Right lobe of liver (tissue), 6 donors: Measurements from ENCODE around the gene AGPAT2. TPM values are rescaled to one million over a fixed set of nuclear protein-coding genes. Genes with fewer than 3 reads are reported as not detected.

Experiments used
- ATAC-seq, 4 donors: fragments of 200-7000 bp; cut with Tn5 transposase; one replicate each; pipeline ENCODE4 v1.9.1; 2020; ENCODE audit warnings: mild to moderate bottlenecking in 4 of 4, moderate library complexity in 4 of 4
- DNase-seq, 3 donors: peaks; one replicate each; pipeline ENCODE4 v3.0.0-alpha.2; 2020
- H3K27ac ChIP-seq, 3 donors: fragments of 200-600 bp; one replicate each; pipeline ENCODE4 v1.8.0; 2022
- H3K27me3 ChIP-seq, 2 donors: fragments of 200-600 bp; one replicate each; pipeline ENCODE4 v1.8.0; 2022
- H3K36me3 ChIP-seq, 4 donors: fragments of 200-600 bp; sonication (generic) in 1 of 4; one replicate each; pipeline versions ENCODE4 v1.5.1 to v1.8.0; 2017 to 2022; ENCODE audit warnings: control low read depth in 1 of 4
- H3K4me1 ChIP-seq, 4 donors: fragments of 200-600 bp; sonication (generic) in 1 of 4; one replicate each; pipeline versions ENCODE4 v1.5.1 to v1.8.0; 2017 to 2022; ENCODE audit warnings: control low read depth in 1 of 4
- H3K4me3 ChIP-seq, 3 donors: fragments of 200-600 bp; one replicate each; pipeline ENCODE4 v1.8.0; 2022
- H3K9me3 ChIP-seq, 4 donors: fragments of 200-600 bp; sonication (generic) in 1 of 4; one replicate each; pipeline versions ENCODE4 v1.5.1 to v1.8.0; 2017 to 2022; ENCODE audit warnings: control low read depth in 1 of 4
- CTCF ChIP-seq, 4 donors: fragments of 200-600 bp in 3 of 4; fragments of 450-650 bp in 1 of 4; IDR thresholded peaks; one replicate each; pipeline versions ENCODE4 v1.5.1 to v1.8.0; 2016 to 2022; ENCODE audit warnings: antibody characterized with exemption in 4 of 4, mild to moderate bottlenecking in 2 of 4
- POLR2A ChIP-seq: fragments of 450-650 bp; IDR thresholded peaks from one replicate; pipeline ENCODE4 v1.6.1; 2017; ENCODE audit warnings: antibody characterized with exemption, mild to moderate bottlenecking
- WGBS: methylation state at CpG from one replicate; pipeline ENCODE4 v1.1.6; 2018; ENCODE audit warnings: low coverage, low lambda C conversion rate; ENCODE audit not compliant: insufficient coverage; ENCODE audit errors: missing lambda C conversion rate; 5-methylcytosine and 5-hydroxymethylcytosine counted together
- intact Hi-C, 2 donors: fragments of 100-400 bp; cut with DNase I; formaldehyde crosslinking; loops; one replicate each; pipeline versions ENCODE4 v1.11.2 to v1.14.1; 2022
- total RNA-seq, 6 experiments: library from RNA; depleted of rRNA in 2 of 6; stranded (reverse); fragments of >200 nt in 2 of 6; fragmentation: NEBNext Ultra II Directional in 3 of 6; extraction: Animal tissue kit (Norgen Biotek cat#: 25700) in 3 of 6; gene quantifications; one replicate each; pipeline versions ENCODE4 v1.1.0 to v1.2.4, GENCODE V29; 2016 to 2023
- donor health status: DM: no; HTN: yes; CAD: no.
- donor health status: DM: no; HTN: no; CAD: no.
- donor health status: DM: no; HTN: no; CAD: no.
- donor health status: DM: no; HTN: yes; CAD: no.
- donor health status: DM: no; HTN: yes; CAD: no.

Gene AGPAT2
- total RNA-seq, 6 experiments from 2014 or later = 117 to 379 (median 184) TPM

GRCh38 chr9:136685216-136685615, 2.0 kb downstream of the AGPAT2 start:
- no peak for ATAC-seq
- peak in 2 of 3 donors; percentile 27 to 55 for DNase-seq
- H3K4me1 ChIP-seq = peaks cover 0 to 84% (median 41%) of the 10 kb centered on the region in 4 donors
- H3K27ac ChIP-seq = no peak overlapping the region
- no peaks in the 10 kb centered on the region for H3K27me3 ChIP-seq
- WGBS = 13% methylated on average over 1 of the region's 7 CpGs
- peak overlapping the region; percentile 94 to 97 (median 95) for H3K4me3 ChIP-seq
- intact Hi-C loops = no loop called here
- no peaks in the 10 kb centered on the region for H3K36me3 ChIP-seq
- TF ChIP-seq CTCF (IDR thresholded peaks at IDR 0.05) = no peak
- TF ChIP-seq POLR2A = no peak
- no peaks in the 10 kb centered on the region for H3K9me3 ChIP-seq

- Histone ChIP-seq H3K27me3 (no peaks in the 10 kb centered on the region), H3K4me3 (peak overlapping the region in 1 of 3 donors; percentile 97), H3K4me1 (peaks cover 0 to 84% (median 40%) of the 10 kb centered on the region in 4 donors), H3K27ac (no peak overlapping the region), H3K36me3 (no peaks in the 10 kb centered on the region), H3K9me3 (no peaks in the 10 kb centered on the region)
- DNase-seq (peak in 2 of 3 donors; percentile 19 to 52), ATAC-seq (no peak)
- intact Hi-C loops = no loop called here
- 60% methylated on average over 3 of the region's 15 CpGs for WGBS
- TF ChIP-seq CTCF (IDR thresholded peaks at IDR 0.05) (no peak), POLR2A (no peak)
These were observed 2.5 kb downstream of the AGPAT2 start for GRCh38 chr9:136684799-136685198.

GRCh38 chr9:136684339-136684738, 2.9 kb downstream of the AGPAT2 start:
- Histone ChIP-seq H3K4me3 (no peak overlapping the region), H3K9me3 (no peaks in the 10 kb centered on the region), H3K27ac (peak overlapping the region in 1 of 3 donors; percentile 43), H3K36me3 (no peaks in the 10 kb centered on the region), H3K27me3 (no peaks in the 10 kb centered on the region), H3K4me1 (peaks cover 0 to 84% (median 40%) of the 10 kb centered on the region in 4 donors)
- TF ChIP-seq CTCF (IDR thresholded peaks at IDR 0.05) = no peak
- intact Hi-C loops = no loop called here
- DNase-seq (no peak), ATAC-seq (no peak)
- WGBS = 87% methylated on average over 3 of the region's 15 CpGs

- no peaks in the 10 kb centered on the region for H3K36me3 ChIP-seq
- TF ChIP-seq POLR2A (no peak), CTCF (IDR thresholded peaks at IDR 0.05) (no peak)
- DNase-seq (peak in 2 of 3 donors; percentile 44 to 73), ATAC-seq (peak in 1 of 4 donors; percentile 10)
- no peaks in the 10 kb centered on the region for H3K9me3 ChIP-seq
- WGBS = 37% methylated on average over 5 of the region's 14 CpGs
- peak overlapping the region in 1 of 3 donors; percentile 14 for H3K4me3 ChIP-seq
- peak overlapping the region in 1 of 3 donors; percentile 43 for H3K27ac ChIP-seq
- intact Hi-C loops = no loop called here
- H3K4me1 ChIP-seq = peaks cover 0 to 84% (median 40%) of the 10 kb centered on the region in 4 donors
- no peaks in the 10 kb centered on the region for H3K27me3 ChIP-seq
These were observed 3.5 kb downstream of the AGPAT2 start for GRCh38 chr9:136683755-136684154.
